ENCODE measurements around the gene FBXO44. TPM values are rescaled to one million over a fixed set of nuclear protein-coding genes. Genes with fewer than 3 reads are reported as not detected.
A peak's percentile ranks its signal among the peaks of the same experiment; 100 is the strongest.

The FBXO44 gene
- total RNA-seq, 1 experiment from 2014 or later = 34.9 TPM

DNA sequence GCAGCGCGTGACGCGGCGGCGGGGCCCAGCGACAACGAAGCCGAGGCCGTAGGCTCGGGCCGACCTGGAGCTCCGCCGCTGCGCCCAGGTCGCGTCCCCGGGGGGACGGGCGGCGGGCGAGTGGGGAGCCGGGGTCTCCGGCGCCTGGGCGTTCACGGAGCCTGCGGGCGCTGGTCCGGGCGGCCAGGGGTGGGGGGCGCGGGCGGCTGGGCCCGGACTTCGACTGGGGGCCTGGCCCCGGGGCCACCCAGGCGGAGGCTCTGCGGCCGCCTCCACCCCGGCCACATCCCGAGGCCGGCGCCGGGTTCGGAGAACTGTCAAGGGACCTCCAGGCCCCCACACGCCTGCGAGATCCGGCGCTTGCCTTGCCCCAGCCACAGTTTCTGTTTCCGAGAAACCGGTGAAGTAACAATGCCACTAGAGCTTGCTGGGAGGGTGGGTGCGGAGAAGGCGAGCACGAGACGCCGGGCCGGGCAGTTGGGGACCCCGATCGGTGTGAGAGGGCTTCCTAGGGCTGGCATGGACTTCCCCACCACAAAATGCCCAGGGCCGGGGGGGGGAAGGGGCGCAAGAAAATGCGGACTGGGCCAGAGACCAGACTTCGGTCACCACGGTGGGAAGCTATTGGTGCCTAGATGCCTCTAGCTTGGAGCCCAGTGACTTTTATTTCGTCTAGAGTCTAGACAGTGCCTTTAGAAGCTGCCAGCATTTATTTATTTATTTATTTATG lies 9.8 kb downstream of the FBXO44 start (continued):
- TF ChIP-seq, protein P1, sequence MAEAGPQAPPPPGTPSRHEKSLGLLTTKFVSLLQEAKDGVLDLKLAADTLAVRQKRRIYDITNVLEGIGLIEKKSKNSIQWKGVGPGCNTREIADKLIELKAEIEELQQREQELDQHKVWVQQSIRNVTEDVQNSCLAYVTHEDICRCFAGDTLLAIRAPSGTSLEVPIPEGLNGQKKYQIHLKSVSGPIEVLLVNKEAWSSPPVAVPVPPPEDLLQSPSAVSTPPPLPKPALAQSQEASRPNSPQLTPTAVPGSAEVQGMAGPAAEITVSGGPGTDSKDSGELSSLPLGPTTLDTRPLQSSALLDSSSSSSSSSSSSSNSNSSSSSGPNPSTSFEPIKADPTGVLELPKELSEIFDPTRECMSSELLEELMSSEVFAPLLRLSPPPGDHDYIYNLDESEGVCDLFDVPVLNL (CRISPR knock-in tag; IDR thresholded peaks at IDR 0.05; ENCODE audit: borderline replicate concordance, low read depth) = 0 out of 2 replicates have a peak, but pooled peaks have one; percentile 23
- TF ChIP-seq MXD4 (CRISPR knock-in tag; IDR thresholded peaks at IDR 0.05; ENCODE audit: borderline replicate concordance) = no peak
- no peak for TF ChIP-seq JUN (CRISPR knock-in tag; IDR thresholded peaks at IDR 0.05)
- no peak for TF ChIP-seq CDX4 (CRISPR knock-in tag; IDR thresholded peaks at IDR 0.05; ENCODE audit: borderline replicate concordance)
- TF ChIP-seq ATF2 (CRISPR knock-in tag; IDR thresholded peaks at IDR 0.05; ENCODE audit: borderline replicate concordance, low read depth) = no peak
- TF ChIP-seq, protein P2, sequence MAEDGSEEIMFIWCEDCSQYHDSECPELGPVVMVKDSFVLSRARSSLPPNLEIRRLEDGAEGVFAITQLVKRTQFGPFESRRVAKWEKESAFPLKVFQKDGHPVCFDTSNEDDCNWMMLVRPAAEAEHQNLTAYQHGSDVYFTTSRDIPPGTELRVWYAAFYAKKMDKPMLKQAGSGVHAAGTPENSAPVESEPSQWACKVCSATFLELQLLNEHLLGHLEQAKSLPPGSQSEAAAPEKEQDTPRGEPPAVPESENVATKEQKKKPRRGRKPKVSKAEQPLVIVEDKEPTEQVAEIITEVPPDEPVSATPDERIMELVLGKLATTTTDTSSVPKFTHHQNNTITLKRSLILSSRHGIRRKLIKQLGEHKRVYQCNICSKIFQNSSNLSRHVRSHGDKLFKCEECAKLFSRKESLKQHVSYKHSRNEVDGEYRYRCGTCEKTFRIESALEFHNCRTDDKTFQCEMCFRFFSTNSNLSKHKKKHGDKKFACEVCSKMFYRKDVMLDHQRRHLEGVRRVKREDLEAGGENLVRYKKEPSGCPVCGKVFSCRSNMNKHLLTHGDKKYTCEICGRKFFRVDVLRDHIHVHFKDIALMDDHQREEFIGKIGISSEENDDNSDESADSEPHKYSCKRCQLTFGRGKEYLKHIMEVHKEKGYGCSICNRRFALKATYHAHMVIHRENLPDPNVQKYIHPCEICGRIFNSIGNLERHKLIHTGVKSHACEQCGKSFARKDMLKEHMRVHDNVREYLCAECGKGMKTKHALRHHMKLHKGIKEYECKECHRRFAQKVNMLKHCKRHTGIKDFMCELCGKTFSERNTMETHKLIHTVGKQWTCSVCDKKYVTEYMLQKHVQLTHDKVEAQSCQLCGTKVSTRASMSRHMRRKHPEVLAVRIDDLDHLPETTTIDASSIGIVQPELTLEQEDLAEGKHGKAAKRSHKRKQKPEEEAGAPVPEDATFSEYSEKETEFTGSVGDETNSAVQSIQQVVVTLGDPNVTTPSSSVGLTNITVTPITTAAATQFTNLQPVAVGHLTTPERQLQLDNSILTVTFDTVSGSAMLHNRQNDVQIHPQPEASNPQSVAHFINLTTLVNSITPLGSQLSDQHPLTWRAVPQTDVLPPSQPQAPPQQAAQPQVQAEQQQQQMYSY (CRISPR knock-in tag; IDR thresholded peaks at IDR 0.05) = peak; percentile 9
- TF ChIP-seq ZNF232 (CRISPR knock-in tag; IDR thresholded peaks at IDR 0.05) = 0 out of 2 replicates have a peak, but pooled peaks have one; percentile 9
- peak; percentile 63; the same call in 1 of the 2 replicates for TF ChIP-seq FOXP1 (CRISPR knock-in tag; IDR thresholded peaks at IDR 0.05; ENCODE audit: borderline replicate concordance)
- no peak for TF ChIP-seq FOXP4 (CRISPR knock-in tag; IDR thresholded peaks at IDR 0.05)

DNA sequence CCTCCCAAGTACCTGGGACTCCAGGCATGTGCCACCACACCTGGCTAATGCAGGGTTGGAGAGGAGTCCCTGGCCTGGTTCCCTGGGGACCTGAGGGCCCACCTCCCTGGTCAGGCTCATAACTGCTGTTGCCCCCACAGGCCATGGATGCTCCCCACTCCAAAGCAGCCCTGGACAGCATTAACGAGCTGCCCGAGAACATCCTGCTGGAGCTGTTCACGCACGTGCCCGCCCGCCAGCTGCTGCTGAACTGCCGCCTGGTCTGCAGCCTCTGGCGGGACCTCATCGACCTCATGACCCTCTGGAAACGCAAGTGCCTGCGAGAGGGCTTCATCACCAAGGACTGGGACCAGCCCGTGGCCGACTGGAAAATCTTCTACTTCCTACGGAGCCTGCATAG lies 13.8 kb downstream of the FBXO44 start:
- ChIA-PET CTCF (interaction anchor here (0.8 to 1.0 kb wide), 2 partner anchors 25 to 42 kb away, joined by 5 to 6 read pairs; no protein-coding TSS in a partner anchor), POLR2A (no interaction called here)
- H3K36me3 Mint-ChIP-seq = peaks cover 31% of the 10 kb centered on the region
- TF ChIP-seq, protein P3, sequence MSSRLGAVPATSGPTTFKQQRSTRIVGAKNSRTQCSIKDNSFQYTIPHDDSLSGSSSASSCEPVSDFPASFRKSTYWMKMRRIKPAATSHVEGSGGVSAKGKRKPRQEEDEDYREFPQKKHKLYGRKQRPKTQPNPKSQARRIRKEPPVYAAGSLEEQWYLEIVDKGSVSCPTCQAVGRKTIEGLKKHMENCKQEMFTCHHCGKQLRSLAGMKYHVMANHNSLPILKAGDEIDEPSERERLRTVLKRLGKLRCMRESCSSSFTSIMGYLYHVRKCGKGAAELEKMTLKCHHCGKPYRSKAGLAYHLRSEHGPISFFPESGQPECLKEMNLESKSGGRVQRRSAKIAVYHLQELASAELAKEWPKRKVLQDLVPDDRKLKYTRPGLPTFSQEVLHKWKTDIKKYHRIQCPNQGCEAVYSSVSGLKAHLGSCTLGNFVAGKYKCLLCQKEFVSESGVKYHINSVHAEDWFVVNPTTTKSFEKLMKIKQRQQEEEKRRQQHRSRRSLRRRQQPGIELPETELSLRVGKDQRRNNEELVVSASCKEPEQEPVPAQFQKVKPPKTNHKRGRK (CRISPR knock-in tag; IDR thresholded peaks at IDR 0.05; ENCODE audit: borderline replicate concordance) = no peak
- TF ChIP-seq ZNF317 (CRISPR knock-in tag; IDR thresholded peaks at IDR 0.05; ENCODE audit: borderline replicate concordance, low read depth) = no peak
- no peak for TF ChIP-seq RORB (CRISPR knock-in tag; IDR thresholded peaks at IDR 0.05)
- TF ChIP-seq SP1 (CRISPR knock-in tag; conservative IDR thresholded peaks at IDR 0.05) = no peak
- TF ChIP-seq IRF2 (CRISPR knock-in tag; IDR thresholded peaks at IDR 0.05; ENCODE audit: borderline replicate concordance, low read depth) = no peak
- TF ChIP-seq TP53 (CRISPR knock-in tag; IDR thresholded peaks at IDR 0.05) = no peak
- TF ChIP-seq USF1 (CRISPR knock-in tag; IDR thresholded peaks at IDR 0.05) = no peak
- TF ChIP-seq ZNF425 (CRISPR knock-in tag; conservative IDR thresholded peaks at IDR 0.05) = no peak
- TF ChIP-seq ZNF416 (CRISPR knock-in tag; IDR thresholded peaks at IDR 0.05) = no peak
- no peak for TF ChIP-seq HMGA2 (CRISPR knock-in tag; IDR thresholded peaks at IDR 0.05)
- TF ChIP-seq ZNF232 (CRISPR knock-in tag; IDR thresholded peaks at IDR 0.05) = no peak
- TF ChIP-seq CDX4 (CRISPR knock-in tag; IDR thresholded peaks at IDR 0.05; ENCODE audit: borderline replicate concordance) = no peak

More for the DNA sequence above, 13.8 kb downstream of the FBXO44 start:
- no peak for DNase-seq (ENCODE audit: low spot score)
- Mint-ChIP-seq H3K9me3 (no peaks in the 10 kb centered on the region), H3K4me1 (no peaks in the 10 kb centered on the region), H3K4me3 (no peak overlapping the region), H3K27me3 (ENCODE audit: low read depth) (no peaks in the 10 kb centered on the region; the same call in 1 of the 2 replicates), H3K27ac (peak overlapping the region; percentile 63)
- ATAC-seq = no peak

All from WTC11 (cell line).